Measurements from ENCODE around the gene NPTXR.
"Not testable (repeated sequence)": the region's sequence is repeated elsewhere in the genome, so short reads cannot be mapped to it uniquely, and the experiment has no call there.

NPTXR gene

DNA sequence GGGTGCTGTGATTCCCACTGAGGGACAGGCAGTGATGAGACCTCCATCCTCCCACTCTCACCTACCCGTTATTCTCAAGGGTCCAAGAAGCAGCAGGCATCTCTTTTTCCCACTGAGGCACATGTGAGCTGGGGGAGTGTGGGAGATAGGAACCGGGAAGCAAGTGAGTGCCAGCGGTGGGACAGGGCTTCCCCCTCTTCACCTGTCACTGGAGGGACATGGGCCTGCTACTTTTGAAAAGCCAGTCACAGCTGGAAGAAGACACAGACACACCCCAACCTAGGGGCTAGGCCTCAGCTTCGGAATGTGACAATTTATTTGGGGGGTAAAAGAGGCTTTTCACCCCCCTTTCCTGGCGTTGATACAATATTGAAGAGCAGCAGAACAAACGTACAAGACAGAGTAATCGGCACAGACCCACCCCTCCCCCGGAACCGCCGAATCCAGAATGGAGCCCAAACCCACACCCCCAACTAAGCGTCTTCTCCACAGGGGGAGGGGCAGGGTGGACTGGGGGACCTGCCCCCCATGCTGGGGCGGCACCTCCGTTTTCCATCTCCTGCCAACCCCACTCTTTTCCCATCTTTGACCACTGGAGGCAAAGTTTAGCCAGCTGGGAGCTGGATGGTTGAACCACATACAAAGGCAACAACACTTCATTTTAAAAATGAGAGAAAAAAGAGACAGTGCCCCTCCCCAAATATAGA lies 17.5 kb upstream of the NPTXR start:
- TF ChIP-seq, protein P1, sequence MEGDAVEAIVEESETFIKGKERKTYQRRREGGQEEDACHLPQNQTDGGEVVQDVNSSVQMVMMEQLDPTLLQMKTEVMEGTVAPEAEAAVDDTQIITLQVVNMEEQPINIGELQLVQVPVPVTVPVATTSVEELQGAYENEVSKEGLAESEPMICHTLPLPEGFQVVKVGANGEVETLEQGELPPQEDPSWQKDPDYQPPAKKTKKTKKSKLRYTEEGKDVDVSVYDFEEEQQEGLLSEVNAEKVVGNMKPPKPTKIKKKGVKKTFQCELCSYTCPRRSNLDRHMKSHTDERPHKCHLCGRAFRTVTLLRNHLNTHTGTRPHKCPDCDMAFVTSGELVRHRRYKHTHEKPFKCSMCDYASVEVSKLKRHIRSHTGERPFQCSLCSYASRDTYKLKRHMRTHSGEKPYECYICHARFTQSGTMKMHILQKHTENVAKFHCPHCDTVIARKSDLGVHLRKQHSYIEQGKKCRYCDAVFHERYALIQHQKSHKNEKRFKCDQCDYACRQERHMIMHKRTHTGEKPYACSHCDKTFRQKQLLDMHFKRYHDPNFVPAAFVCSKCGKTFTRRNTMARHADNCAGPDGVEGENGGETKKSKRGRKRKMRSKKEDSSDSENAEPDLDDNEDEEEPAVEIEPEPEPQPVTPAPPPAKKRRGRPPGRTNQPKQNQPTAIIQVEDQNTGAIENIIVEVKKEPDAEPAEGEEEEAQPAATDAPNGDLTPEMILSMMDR (IDR thresholded peaks at IDR 0.05; ENCODE audit: low read depth, low read length, missing control alignments), result no peak
- no peak overlapping the region for H3K4me3 ChIP-seq (ENCODE audit: low read depth, low read length)
- no peak for DNase-seq (ENCODE audit: low read depth)

DNA sequence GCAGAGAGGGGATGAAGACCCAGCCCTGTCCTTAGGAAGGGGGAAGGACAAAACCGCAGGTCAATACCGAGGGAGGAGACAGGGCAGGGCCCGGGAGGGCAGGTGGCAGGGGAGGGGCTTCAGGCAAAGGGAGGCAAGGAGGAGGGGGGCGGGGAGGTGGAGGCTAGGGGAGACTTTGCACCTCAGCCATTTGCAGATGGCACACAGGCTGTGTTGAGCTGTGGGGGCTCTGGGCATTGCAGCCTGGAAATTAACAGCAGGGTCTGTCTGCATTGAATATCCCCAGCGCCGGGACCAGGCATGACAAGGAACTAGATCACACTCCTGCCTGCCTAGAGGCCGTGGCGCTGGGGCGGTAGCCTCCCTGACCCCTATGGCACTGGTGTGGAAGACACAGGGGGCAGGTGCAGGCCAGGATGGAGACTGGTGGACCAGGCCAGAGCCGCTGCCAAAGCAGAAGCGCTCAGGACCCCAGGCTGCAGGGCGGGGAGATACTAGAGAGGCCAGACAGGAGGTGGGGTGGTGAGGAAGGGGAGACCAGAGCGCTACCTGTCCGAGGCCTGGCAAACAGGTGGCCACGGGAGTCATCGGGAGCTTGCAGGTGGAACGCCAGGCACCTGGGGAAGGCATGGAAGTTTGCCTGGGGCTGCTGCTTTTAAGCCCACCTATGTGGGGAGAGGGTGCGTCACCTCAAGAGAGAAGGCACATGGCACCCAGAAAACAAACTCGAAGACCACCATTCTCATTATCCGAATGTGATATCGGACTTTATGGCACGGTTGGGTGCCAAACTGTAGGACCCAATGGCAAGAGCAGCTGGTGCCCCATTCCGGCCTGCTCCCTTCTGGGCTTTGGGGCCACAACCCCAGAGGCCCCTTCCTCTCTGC lies 16.7 kb upstream of the NPTXR start:
- TF ChIP-seq, protein P1 (IDR thresholded peaks at IDR 0.05; ENCODE audit: low read depth, low read length, missing control alignments), result no peak
- no peak for DNase-seq (ENCODE audit: low read depth)
- H3K4me3 ChIP-seq (ENCODE audit: low read depth, low read length), result no peak overlapping the region

DNA sequence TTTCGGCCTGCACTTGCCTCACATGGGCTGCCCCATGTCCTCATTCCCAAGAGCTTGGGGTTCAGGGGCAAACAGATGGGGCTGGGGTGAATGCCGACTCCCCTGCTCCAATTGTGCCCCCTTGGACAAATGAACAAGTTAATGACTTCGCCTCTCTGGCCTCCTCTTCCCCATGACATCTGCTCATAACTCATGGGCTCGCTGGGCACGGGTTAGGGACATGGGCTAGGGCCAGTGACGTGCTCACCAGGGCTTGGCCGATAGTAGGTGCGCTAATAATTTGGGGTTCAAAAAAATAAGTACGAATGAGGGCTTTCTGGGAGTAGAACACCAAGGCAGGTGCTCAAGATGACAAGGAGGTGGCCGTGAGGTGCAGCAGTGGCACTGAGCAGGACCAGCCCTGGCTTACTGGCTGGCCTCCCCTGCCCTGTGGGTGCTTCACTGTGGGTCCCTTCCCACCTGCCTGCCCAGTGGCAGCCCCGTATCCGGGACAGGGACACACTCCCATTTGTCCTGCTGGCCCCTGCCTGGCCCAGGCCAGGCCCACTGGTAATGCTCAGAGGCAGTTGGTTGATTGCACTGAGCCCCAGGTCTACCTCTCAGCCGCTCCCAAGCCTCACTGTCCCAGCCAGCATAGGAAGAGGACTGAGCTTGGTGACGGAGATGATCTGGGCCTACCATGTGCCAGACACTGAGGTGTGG lies 15.9 kb upstream of the NPTXR start:
- H3K4me3 ChIP-seq (ENCODE audit: low read depth, low read length), result no peak overlapping the region
- DNase-seq (ENCODE audit: low read depth), result no peak
- TF ChIP-seq, protein P1 (IDR thresholded peaks at IDR 0.05; ENCODE audit: low read depth, low read length, missing control alignments), result no peak

DNA sequence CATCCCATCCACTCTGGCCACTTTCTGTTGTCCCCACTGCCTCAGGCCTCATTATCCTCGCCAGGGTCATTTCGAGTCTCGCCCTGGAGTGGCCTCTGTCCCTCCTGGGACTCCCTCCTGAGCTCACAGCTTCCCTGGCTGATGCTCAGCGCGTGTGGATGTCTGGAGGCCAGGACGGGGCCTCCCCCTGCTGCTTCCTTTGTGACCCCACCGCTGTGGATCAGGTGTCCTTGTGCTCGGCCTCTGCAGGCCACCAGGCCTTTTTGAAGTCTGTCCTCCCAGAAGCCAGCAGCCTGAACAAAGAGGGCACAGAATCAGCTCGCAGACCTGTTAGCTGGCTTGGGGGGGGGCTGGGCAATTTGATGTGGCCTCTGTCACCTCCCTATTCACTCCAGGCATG lies 14.7 kb upstream of the NPTXR start:
- no peak for DNase-seq (ENCODE audit: low read depth)
- H3K4me3 ChIP-seq (ENCODE audit: low read depth, low read length), result no peak overlapping the region
- TF ChIP-seq, protein P1 (IDR thresholded peaks at IDR 0.05; ENCODE audit: low read depth, low read length, missing control alignments), result no peak

DNA sequence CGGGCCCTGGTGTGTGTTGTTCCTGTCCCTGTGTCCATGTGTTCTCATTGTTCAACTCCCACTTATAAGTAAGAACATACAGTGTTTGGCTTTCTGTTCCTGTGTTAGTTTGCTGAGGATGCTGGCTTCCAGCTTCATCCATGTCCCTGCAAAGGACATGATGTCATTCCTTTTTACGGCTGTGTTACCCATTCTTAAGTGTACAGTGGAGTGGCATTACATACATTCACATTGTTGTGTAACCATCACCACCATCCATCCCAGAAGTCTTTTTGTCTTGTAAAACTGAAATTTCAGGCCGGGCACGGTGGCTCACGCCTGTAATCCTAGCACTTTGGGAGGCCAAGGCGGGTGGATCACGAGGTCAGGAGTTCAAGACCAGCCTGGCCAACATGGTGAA lies 10.6 kb upstream of the NPTXR start:
- DNase-seq (ENCODE audit: low read depth); H3K4me3 ChIP-seq (ENCODE audit: low read depth, low read length): not testable (repeated sequence)

DNA sequence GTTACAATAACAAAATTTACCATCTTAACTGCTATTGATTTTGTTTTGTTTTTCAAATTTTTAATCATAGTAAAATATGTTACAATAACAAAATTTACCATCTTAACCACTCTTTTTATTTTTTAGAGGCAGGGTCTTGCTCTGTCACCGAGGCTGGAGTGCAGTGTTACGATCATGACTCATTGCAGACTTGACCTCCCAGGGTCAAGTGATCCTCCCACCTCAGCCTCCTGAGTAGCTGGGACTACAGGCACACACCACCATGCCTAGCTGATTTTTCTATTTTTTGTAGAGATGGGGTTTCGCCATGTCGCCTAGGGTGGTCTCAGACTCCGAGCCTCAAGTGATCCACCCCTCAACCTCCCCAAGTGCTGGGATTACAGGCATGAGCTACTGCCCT lies 10.1 kb upstream of the NPTXR start:
- H3K4me3 ChIP-seq (ENCODE audit: low read depth, low read length); DNase-seq (ENCODE audit: low read depth): not testable (repeated sequence)

DNA sequence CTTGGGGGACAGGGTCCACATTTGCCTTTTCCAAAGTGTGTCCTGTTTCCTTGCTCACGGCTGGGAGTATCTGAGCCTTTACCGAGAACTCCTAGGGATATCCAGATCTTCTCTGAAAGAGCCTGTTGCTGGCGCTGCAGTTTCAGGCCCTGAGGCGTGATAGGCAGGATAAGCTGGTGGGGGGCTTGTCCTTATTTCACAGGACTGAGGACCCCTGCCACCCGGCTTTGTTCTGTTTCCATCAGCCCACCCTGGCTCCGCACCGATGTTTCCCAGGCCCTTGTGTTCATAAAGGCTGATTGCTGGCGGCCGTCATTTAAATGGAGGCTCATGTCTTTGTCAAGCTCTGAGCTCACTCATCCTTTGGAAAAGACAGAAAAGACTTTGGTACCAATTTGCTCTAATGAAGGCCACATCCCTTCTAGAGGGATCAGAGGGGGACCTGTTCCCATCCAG lies 9.4 kb upstream of the NPTXR start:
- TF ChIP-seq, protein P1 (IDR thresholded peaks at IDR 0.05; ENCODE audit: low read depth, low read length, missing control alignments), result no peak
- no peak for DNase-seq (ENCODE audit: low read depth)
- no peak overlapping the region for H3K4me3 ChIP-seq (ENCODE audit: low read depth, low read length)

All from GM12864 (cell line).